ENCODE measurements around the gene RNF157.
A peak's percentile ranks its signal among the peaks of the same experiment; 100 is the strongest.

The RNF157 gene

GRCh38 chr17:76154936-76155845 lies 85.1 kb downstream of the RNF157 start:
- DNase-seq, result no peak

- DNase-seq, result no peak
Observed at GRCh38 chr17:76154292-76154691, 86.0 kb downstream of the RNF157 start.

GRCh38 chr17:76153640-76154039 lies 86.7 kb downstream of the RNF157 start:
- DNase-seq, result no peak

- no peak for DNase-seq
Observed at GRCh38 chr17:76153202-76153601, 87.1 kb downstream of the RNF157 start.

- no peak for DNase-seq
Observed at GRCh38 chr17:76152591-76152990, 87.7 kb downstream of the RNF157 start.

GRCh38 chr17:76151896-76152454 lies 88.3 kb downstream of the RNF157 start:
- no peak for DNase-seq

GRCh38 chr17:76150712-76151622 lies 89.3 kb downstream of the RNF157 start:
- no peak for DNase-seq

GRCh38 chr17:76149214-76149613 lies 91.1 kb downstream of the RNF157 start:
- no peak for DNase-seq

GRCh38 chr17:76148015-76148326 lies 92.3 kb downstream of the RNF157 start:
- no peak for DNase-seq

GRCh38 chr17:76147211-76148014 lies 92.9 kb downstream of the RNF157 start:
- DNase-seq, result peak; percentile 10

- DNase-seq, result no peak
Observed at GRCh38 chr17:76146053-76146851, 94.0 kb downstream of the RNF157 start.

- DNase-seq, result no peak
Observed at GRCh38 chr17:76145231-76146052, 94.9 kb downstream of the RNF157 start.

GRCh38 chr17:76142585-76143041 lies 97.7 kb downstream of the RNF157 start:
- no peak for DNase-seq

- DNase-seq, result no peak
Observed at GRCh38 chr17:76142039-76142584, 98.2 kb downstream of the RNF157 start.

GRCh38 chr17:76141212-76142038 lies 98.9 kb downstream of the RNF157 start, which contains the start of gene FOXJ1:
Gene FOXJ1, minus strand, starts transcription at chr17:76141245. Its CDS starts 850 bp downstream, at chr17:76140395.
- DNase-seq, result peak; percentile 84

GRCh38 chr17:76140661-76141211 lies 99.6 kb downstream of the RNF157 start:
- no peak for DNase-seq

- DNase-seq, result no peak
Observed at GRCh38 chr17:76139801-76140660, 100.3 kb downstream of the RNF157 start.
